SK-N-SH (cell line): Measurements from ENCODE around the gene ARID1A. TPM values are rescaled to one million over a fixed set of nuclear protein-coding genes. Genes with fewer than 3 reads are reported as not detected.

Source experiments
- CTCF ChIA-PET: fragments of 300-600, 350-600 bp; formaldehyde crosslinking; extraction: SDS; loops from one replicate; lab custom pipeline; 2021; lab: Yijun Ruan, JAX
- POLR2A ChIA-PET: fragments of 350-600 bp; sonication (Branson Sonifier 250); formaldehyde crosslinking; extraction: SDS; loops from one replicate; lab custom pipeline; 2020; ENCODE audit warnings: antibody characterized with exemption, inconsistent platforms; lab: Yijun Ruan, JAX
- DNase-seq: peaks from one replicate; pipeline ENCODE4 v3.0.0; 2012
- H2AFZ ChIP-seq: fragments of 200-600 bp; sonication (generic); 2 replicates; pipeline ENCODE4 v1.8.1; 2016; ENCODE audit warnings: antibody characterized with exemption, mild to moderate bottlenecking, low read depth
- H3F3A ChIP-seq: fragments of 200-600 bp; sonication (generic); replicated peaks from 2 replicates; pipeline ENCODE3; 2016; ENCODE audit warnings: antibody characterized with exemption, mild to moderate bottlenecking; ENCODE audit not compliant: insufficient read depth
- H3K27ac ChIP-seq, 2 experiments: fragments of 200-500 bp in 1 of 2; fragments of 200-600 bp in 1 of 2; sonication (Bioruptor generic) in 1 of 2; sonication (generic), shearing (Covaris generic) in 1 of 2; 2 replicates each; pipeline versions ENCODE4 v1.5.1 to v1.6.1; 2014 to 2016; ENCODE audit warnings: low read depth in 2 of 2, inconsistent platforms in 1 of 2, low read length in 1 of 2, mild to moderate bottlenecking in 1 of 2, mixed read lengths in 1 of 2
- H3K27me3 ChIP-seq: fragments of 200-600 bp; sonication (generic), shearing (Covaris generic); 2 replicates; pipeline ENCODE4 v1.6.1; 2016; ENCODE audit warnings: mixed run types; ENCODE audit not compliant: insufficient read depth
- H3K36me3 ChIP-seq, 2 experiments: fragments of 200-500 bp in 1 of 2; fragments of 200-600 bp in 1 of 2; sonication (Bioruptor generic) in 1 of 2; sonication (generic) in 1 of 2; replicated peaks in 1 of 2; 2 replicates each; pipeline versions ENCODE3 to v1.5.1; 2014 to 2016; ENCODE audit warnings: low read length in 1 of 2, mild to moderate bottlenecking in 1 of 2; ENCODE audit not compliant: insufficient read depth in 2 of 2, control insufficient read depth in 1 of 2
- H3K4me1 ChIP-seq, 2 experiments: fragments of 200-500 bp in 1 of 2; fragments of 200-600 bp in 1 of 2; sonication (Bioruptor generic) in 1 of 2; sonication (generic), shearing (Covaris generic) in 1 of 2; 2 replicates each; pipeline versions ENCODE4 v1.5.1 to v1.6.1; 2014 to 2016; ENCODE audit warnings: low read depth in 1 of 2, low read length in 1 of 2, mixed run types in 1 of 2; ENCODE audit not compliant: insufficient read depth in 2 of 2, control insufficient read depth in 1 of 2
- H3K4me2 ChIP-seq: fragments of 200-600 bp; sonication (generic), shearing (Covaris generic); 2 replicates; pipeline ENCODE4 v1.6.1; 2017; ENCODE audit warnings: mixed run types
- H3K4me3 ChIP-seq, 2 experiments: fragments of 200-500 bp in 1 of 2; fragments of 200-600 bp in 1 of 2; sonication (Bioruptor generic) in 1 of 2; sonication (generic), shearing (Covaris generic) in 1 of 2; 2 replicates each; pipeline versions ENCODE4 v1.5.1 to v1.8.1; 2014 to 2016; ENCODE audit warnings: low read depth in 2 of 2, inconsistent platforms in 1 of 2, low read length in 1 of 2, mild to moderate bottlenecking in 1 of 2, mixed read lengths in 1 of 2, moderate library complexity in 1 of 2
- H3K79me2 ChIP-seq: fragments of 200-600 bp; sonication (generic); 2 replicates; pipeline ENCODE4 v1.8.1; 2017; ENCODE audit warnings: mild to moderate bottlenecking; ENCODE audit not compliant: insufficient read depth
- H3K9ac ChIP-seq: fragments of 200-600 bp; sonication (generic); 2 replicates; pipeline ENCODE4 v1.6.1; 2017; ENCODE audit warnings: mixed run types
- H3K9me2 ChIP-seq: fragments of 200-600 bp; sonication (generic); 2 replicates; pipeline ENCODE4 v1.6.1; 2017; ENCODE audit warnings: mixed run types
- H3K9me3 ChIP-seq: fragments of 200-600 bp; sonication (generic); 2 replicates; pipeline ENCODE4 v1.6.1; 2017; ENCODE audit warnings: mixed run types, mild to moderate bottlenecking, moderate library complexity
- H4K20me1 ChIP-seq: fragments of 200-600 bp; sonication (generic); 2 replicates; pipeline ENCODE4 v1.6.1; 2017; ENCODE audit warnings: mild to moderate bottlenecking, mixed run types; ENCODE audit not compliant: insufficient read depth
- ELF1 ChIP-seq: IDR thresholded peaks from 2 replicates; pipeline ENCODE4 v1.4.0; 2012
- EZH2phosphoT487 ChIP-seq: fragments of 200-600 bp; sonication (generic); IDR thresholded peaks from 2 replicates; pipeline ENCODE4 v1.6.1; 2017; ENCODE audit warnings: low read depth, mixed run types, mild to moderate bottlenecking, antibody characterized with exemption, moderate library complexity, borderline replicate concordance
- FOSL2 ChIP-seq: IDR thresholded peaks from 2 replicates; pipeline ENCODE4 v1.4.0; 2012; ENCODE audit warnings: low read depth, mild to moderate bottlenecking, moderate library complexity, borderline replicate concordance
- FOXJ3 ChIP-seq: sonication (generic); formaldehyde crosslinking; IDR thresholded peaks from 2 replicates; pipeline ENCODE4 v1.5.1; 2020; ENCODE audit warnings: mild to moderate bottlenecking, missing genetic modification reagents
- GABPA ChIP-seq: IDR thresholded peaks from 2 replicates; pipeline ENCODE4 v1.4.0; 2012; ENCODE audit warnings: low read depth, mild to moderate bottlenecking
- GATA2 ChIP-seq: sonication (generic); formaldehyde crosslinking; IDR thresholded peaks from 2 replicates; pipeline ENCODE4 v1.5.0; 2020; ENCODE audit warnings: mild to moderate bottlenecking, missing genetic modification reagents
- JUND ChIP-seq: IDR thresholded peaks from 2 replicates; pipeline ENCODE4 v1.4.0; 2012
- MEF2A ChIP-seq: IDR thresholded peaks from 2 replicates; pipeline ENCODE4 v1.4.0; 2012; ENCODE audit warnings: low read depth, borderline replicate concordance
- MXI1 ChIP-seq: IDR thresholded peaks from 2 replicates; pipeline ENCODE4 v1.6.1; 2012; ENCODE audit warnings: mild to moderate bottlenecking, low read depth, low read length, improper control_type of control experiment
- NFIC ChIP-seq: IDR thresholded peaks from 2 replicates; pipeline ENCODE4 v1.4.0; 2012; ENCODE audit warnings: borderline replicate concordance
- NRF1 ChIP-seq: IDR thresholded peaks from 2 replicates; pipeline ENCODE4 v1.6.1; 2012; ENCODE audit warnings: low read depth, mild to moderate bottlenecking, low read length
- PBX3 ChIP-seq: IDR thresholded peaks from 2 replicates; pipeline ENCODE4; 2012
- RAD21 ChIP-seq: IDR thresholded peaks from 2 replicates; pipeline ENCODE4 v1.6.1; 2012; ENCODE audit warnings: mild to moderate bottlenecking, low read length
- REST ChIP-seq: IDR thresholded peaks from 2 replicates; pipeline ENCODE4 v1.6.1; 2012; ENCODE audit warnings: mild to moderate bottlenecking, low read depth, low read length, moderate library complexity
- RFX5 ChIP-seq: IDR thresholded peaks from 2 replicates; pipeline ENCODE4 v1.6.1; 2012; ENCODE audit warnings: mild to moderate bottlenecking, improper control_type of control experiment, low read length
- RXRA ChIP-seq: IDR thresholded peaks from 2 replicates; pipeline ENCODE4 v1.4.0; 2012; ENCODE audit warnings: low read depth, mild to moderate bottlenecking, borderline replicate concordance
- SIN3A ChIP-seq: IDR thresholded peaks from 2 replicates; pipeline ENCODE4 v1.6.1; 2012; ENCODE audit warnings: low read depth, mild to moderate bottlenecking, low read length, moderate library complexity, borderline replicate concordance
- TAF1 ChIP-seq: IDR thresholded peaks from 2 replicates; pipeline ENCODE4 v1.6.1; 2012; ENCODE audit warnings: low read depth, mild to moderate bottlenecking, low read length, moderate library complexity, borderline replicate concordance
- TCF12 ChIP-seq: IDR thresholded peaks from 2 replicates; pipeline ENCODE4 v1.4.0; 2012
- USF1 ChIP-seq: IDR thresholded peaks from 2 replicates; pipeline ENCODE4 v1.4.0; 2012; ENCODE audit warnings: low read depth, borderline replicate concordance
- YY1 ChIP-seq: IDR thresholded peaks from 2 replicates; pipeline ENCODE4 v1.4.0; 2012; ENCODE audit warnings: low read depth, mild to moderate bottlenecking
- ZBTB33 ChIP-seq: IDR thresholded peaks from 2 replicates; pipeline ENCODE4 v1.4.0; 2012; ENCODE audit warnings: low read depth, borderline replicate concordance
- WGBS: methylation state at CpG from one replicate; pipeline ENCODE4 v1.1.6; 2017; ENCODE audit warnings: low lambda C conversion rate; 5-methylcytosine and 5-hydroxymethylcytosine counted together
- polyA plus RNA-seq, 3 experiments: library from polyadenylated mRNA; depleted of rRNA; stranded (reverse); fragments of >200 nt; gene quantifications; 2 replicates each; pipeline ENCODE4 v1.2.3, GENCODE V29; 2012
- TF ChIP-seq, protein P1 (sequence below): IDR thresholded peaks from 2 replicates; pipeline ENCODE4 v1.4.0; 2012; ENCODE audit warnings: low read depth
- TF ChIP-seq, protein P2 (sequence below): fragments of 150-350 bp; IDR thresholded peaks from 2 replicates; pipeline ENCODE4 v1.6.1; 2016; ENCODE audit warnings: mild to moderate bottlenecking, low read depth, low read length

ARID1A gene
- polyA plus RNA-seq, 1 of the 3 experiments (the other 2 are of a cell fraction) = 26.5 TPM

- H3K79me2 ChIP-seq = peaks cover 34% of the 10 kb centered on the region
- H3K4me1 ChIP-seq = peaks cover 21 to 27% of the 10 kb centered on the region in 2 experiments
- WGBS = under 1% methylated on average over 26 of the region's 34 CpGs
- peak; percentile 98 for TF ChIP-seq JUND
- no peak; the same call in 1 of the 2 replicates for TF ChIP-seq RXRA
- peak; percentile 38 for TF ChIP-seq GABPA
- peak; percentile 44; the same call in 1 of the 2 replicates for TF ChIP-seq MXI1
- peak; percentile 75 for TF ChIP-seq PBX3
- no peak for TF ChIP-seq FOXJ3 (CRISPR knock-in tag)
- TF ChIP-seq MEF2A = no peak
- peak; percentile 59; the same call in 1 of the 2 replicates for TF ChIP-seq USF1
- TF ChIP-seq, protein P1, sequence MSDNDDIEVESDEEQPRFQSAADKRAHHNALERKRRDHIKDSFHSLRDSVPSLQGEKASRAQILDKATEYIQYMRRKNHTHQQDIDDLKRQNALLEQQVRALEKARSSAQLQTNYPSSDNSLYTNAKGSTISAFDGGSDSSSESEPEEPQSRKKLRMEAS = peak; percentile 94
- peak; percentile 86 for TF ChIP-seq RFX5
- peak; percentile 79 for TF ChIP-seq TAF1
- TF ChIP-seq REST = peak; percentile 67
- peak; percentile 49; the same call in 1 of the 2 replicates for TF ChIP-seq ELF1
- peak; percentile 83; the same call in 1 of the 2 replicates for TF ChIP-seq ZBTB33
- TF ChIP-seq SIN3A = peak; percentile 82; the same call in 1 of the 2 replicates
- no peak for TF ChIP-seq EZH2phosphoT487
- TF ChIP-seq TCF12 = peak; percentile 51
- TF ChIP-seq FOSL2 = no peak
- TF ChIP-seq, protein P2, sequence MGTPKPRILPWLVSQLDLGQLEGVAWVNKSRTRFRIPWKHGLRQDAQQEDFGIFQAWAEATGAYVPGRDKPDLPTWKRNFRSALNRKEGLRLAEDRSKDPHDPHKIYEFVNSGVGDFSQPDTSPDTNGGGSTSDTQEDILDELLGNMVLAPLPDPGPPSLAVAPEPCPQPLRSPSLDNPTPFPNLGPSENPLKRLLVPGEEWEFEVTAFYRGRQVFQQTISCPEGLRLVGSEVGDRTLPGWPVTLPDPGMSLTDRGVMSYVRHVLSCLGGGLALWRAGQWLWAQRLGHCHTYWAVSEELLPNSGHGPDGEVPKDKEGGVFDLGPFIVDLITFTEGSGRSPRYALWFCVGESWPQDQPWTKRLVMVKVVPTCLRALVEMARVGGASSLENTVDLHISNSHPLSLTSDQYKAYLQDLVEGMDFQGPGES = no peak
- peak; percentile 98 for TF ChIP-seq GATA2 (CRISPR knock-in tag)
- peak; percentile 86 for TF ChIP-seq YY1
- TF ChIP-seq RAD21 = peak; percentile 27; the same call in 1 of the 2 replicates
- peak; percentile 64 for TF ChIP-seq NFIC
- no peak for TF ChIP-seq NRF1
These were observed 2.9 kb upstream of the ARID1A start for GRCh38 chr1:26692793-26693490.

More at GRCh38 chr1:26692793-26693490, 2.9 kb upstream of the ARID1A start:
- Histone ChIP-seq H3K9me2 (no peaks in the 10 kb centered on the region), H3K27me3 (no peaks in the 10 kb centered on the region), H3K9me3 (no peaks in the 10 kb centered on the region), H3K4me2 (peak overlapping the region; percentile 91), H3K27ac (peak overlapping the region; percentile 95 to 99), H3K9ac (peak overlapping the region; percentile 84), H3K36me3 (no peaks in the 10 kb centered on the region), H2AFZ (peak overlapping the region; percentile 53), H4K20me1 (peaks cover 5% of the 10 kb centered on the region; the same call in 1 of the 2 replicates), H3K4me3 (peak overlapping the region; percentile 70 to 71), H3F3A (peaks cover 29% of the 10 kb centered on the region)
- peak; percentile 82 for DNase-seq
- ChIA-PET POLR2A (interaction anchor here (0.6 to 2.9 kb wide), 7 partner anchors 31 to 106 kb away, joined by 3 to 44 read pairs (median 4); partner anchors contain the start of gene PIGV), CTCF (interaction anchor here (0.6 to 5.3 kb wide), 13 partner anchors 9 to 221 kb away, joined by 3 to 51 read pairs (median 3); partner anchors contain the start of genes HMGN2 and PIGV)
